Measurements from ENCODE around the gene SEMA3F. TPM values are rescaled to one million over a fixed set of nuclear protein-coding genes. Genes with fewer than 3 reads are reported as not detected.
"Not testable (repeated sequence)": the region's sequence is repeated elsewhere in the genome, so short reads cannot be mapped to it uniquely, and the experiment has no call there.

SEMA3F gene
- total RNA-seq, 1 donor from 2014 or later, result 12.3 TPM

DNA sequence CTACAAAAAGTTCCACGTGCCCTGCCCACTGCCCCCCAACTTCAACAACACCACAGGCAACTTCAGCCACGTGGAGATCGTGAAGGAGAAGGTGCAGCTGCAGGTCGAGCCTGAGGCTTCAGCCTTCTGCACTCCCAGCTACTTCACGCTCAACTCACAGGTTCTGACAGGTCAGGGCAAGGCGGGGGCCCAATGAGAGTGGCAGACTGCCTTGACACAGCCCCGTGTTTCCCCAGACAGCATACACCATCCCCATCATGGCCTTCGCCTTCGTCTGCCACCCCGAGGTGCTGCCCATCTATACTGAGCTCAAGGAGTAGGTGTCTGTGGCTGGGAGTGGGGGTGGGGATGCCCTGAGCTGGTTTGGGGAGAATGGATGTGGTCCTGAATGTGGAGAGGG, 62.6 kb downstream of the SEMA3F start:
- no peak for DNase-seq (ENCODE audit: missing footprints)
- intact Hi-C loops (cut with DNase I), result no loop called here
- ATAC-seq, result no peak

DNA sequence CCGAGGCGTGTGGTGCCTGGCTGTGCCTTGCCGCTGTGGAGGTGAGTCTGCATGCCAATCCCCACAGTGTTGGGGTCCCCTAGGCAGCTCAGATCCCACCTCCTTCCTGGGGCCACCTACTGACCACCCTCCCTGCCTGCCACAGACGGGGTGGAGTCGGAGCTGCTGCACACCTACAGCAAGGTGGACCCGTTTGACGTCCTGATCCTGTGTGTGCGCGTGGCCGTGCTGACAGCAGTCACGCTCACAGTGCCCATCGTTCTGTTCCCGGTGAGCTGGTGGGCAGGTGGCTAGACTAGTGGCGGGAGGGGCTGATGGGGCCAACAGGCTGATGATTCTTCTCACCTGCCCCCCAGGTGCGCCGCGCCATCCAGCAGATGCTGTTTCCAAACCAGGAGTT, 63.3 kb downstream of the SEMA3F start:
- ATAC-seq, result no peak
- no peak for DNase-seq (ENCODE audit: missing footprints)
- intact Hi-C loops (cut with DNase I), result no loop called here

DNA sequence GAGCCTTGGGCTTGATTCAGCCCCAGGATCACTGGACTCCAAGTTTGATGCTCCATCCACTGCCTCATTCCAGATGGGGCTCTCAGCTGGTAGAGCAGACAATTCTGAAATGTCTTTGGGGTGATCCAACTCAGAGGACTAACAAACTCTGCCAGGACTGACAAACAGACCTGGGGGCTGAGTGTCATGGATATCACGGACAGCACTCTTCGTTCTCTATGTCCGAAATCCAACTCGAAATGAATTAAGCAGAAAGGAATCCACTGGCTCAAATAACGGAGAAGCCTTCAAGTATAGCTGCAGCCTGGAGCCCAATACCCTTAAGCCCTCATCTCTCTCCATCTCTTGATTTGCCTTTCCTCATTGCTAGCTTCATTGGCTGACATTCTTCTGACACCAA, 64.2 kb downstream of the SEMA3F start:
- DNase-seq (ENCODE audit: missing footprints) (no peak), ATAC-seq (no peak)
- intact Hi-C loops (cut with DNase I), result no loop called here

DNA sequence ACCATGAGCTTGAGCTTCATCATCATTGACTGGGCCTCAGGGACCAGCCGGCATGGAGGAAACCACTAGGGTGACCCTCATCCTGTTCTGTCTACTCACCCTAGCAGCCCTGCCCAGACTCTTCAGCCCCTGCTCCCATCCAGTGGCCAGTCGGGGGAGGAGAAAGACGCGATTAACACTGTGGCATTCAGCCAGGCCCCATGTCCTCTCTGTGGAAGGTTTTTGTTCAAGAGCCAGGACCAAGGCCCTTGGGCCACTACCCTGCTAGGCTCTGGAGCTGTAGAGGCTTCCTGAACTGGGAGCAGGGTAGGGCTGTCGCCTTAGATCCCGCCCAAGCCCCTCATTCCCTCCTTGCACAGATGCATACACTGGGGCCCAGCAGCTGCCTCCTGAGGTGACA, 65.0 kb downstream of the SEMA3F start:
- DNase-seq (ENCODE audit: missing footprints), result no peak
- intact Hi-C loops (cut with DNase I), result no loop called here
- ATAC-seq, result peak; percentile 28

DNA sequence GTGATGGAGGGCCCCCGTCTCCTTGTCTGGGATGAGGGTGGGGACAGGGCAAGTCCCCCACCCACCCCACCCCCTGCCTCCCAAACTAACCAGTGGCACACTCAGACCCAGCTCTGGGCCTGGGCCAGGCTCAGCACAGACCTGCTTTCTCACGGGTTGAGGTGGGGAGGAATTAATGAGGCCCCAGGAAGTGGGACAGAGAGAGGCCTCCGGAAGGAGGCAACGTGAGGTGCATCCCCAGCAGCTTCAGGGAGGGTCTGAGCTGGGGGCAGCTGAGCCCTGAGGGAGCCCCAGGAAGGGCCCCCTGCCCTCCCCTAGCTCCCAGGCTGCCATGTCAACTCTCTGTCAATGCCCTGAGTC, 65.9 kb downstream of the SEMA3F start:
- no peak for ATAC-seq
- no peak for DNase-seq (ENCODE audit: missing footprints)
- intact Hi-C loops (cut with DNase I), result no loop called here

DNA sequence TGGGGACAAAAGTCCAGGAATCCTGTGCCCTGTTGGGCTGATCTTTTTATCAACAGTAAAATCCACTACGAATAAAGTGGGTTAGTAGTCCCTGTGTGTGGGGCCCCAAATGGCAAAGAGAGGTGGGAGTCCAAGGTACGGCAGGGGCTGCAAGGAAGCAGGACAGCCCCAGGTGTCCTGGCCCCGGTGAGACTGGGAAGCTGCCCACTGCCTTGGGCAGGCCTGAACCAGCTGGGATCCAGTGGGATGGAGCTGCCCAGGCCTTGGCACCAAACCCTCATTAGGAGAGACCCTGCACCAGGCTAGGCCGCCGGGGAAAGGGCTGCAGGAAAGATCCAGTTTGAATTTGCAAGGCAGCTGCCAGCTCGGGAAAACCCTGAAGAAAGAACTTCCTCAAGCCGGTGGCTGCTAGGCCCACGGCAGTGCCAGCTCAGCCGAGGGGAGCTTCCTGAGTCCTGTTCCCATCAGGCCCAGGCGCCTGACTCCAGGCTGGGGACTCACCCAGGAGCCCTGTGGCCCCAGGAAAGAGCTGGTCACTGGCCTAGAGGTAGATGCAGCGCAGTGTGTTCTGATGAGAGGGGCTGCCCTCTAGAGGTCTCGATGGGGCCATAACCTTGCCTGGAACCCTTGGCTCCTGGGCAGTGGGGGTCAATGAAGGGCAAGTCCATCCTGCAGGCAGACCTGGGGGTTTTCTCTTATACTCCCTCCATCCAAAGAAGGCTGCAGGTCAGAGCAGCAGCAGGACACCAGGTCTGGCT, 66.5 kb downstream of the SEMA3F start:
- no peak for DNase-seq (ENCODE audit: missing footprints)
- intact Hi-C loops (cut with DNase I), result no loop called here
- ATAC-seq, result no peak

DNA sequence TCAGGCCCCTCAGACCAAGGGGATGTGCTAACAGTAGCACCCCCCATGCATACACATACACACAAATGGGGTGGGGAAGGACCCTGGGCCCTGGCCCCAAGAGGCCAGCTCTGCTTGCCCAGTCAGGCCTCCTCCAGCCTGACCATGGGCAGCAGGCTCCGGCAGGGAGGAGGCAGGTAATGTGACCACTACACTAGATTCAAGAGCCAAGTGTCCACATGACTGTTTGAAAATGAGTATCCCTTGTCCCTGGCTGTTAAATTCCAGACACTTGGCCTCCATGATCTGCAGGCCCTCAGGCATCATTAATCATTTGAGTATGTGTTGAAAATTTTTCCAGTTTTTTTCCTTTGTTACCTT, 67.0 kb downstream of the SEMA3F start:
- ATAC-seq (no peak), DNase-seq (ENCODE audit: missing footprints) (no peak)
- intact Hi-C loops (cut with DNase I), result no loop called here

DNA sequence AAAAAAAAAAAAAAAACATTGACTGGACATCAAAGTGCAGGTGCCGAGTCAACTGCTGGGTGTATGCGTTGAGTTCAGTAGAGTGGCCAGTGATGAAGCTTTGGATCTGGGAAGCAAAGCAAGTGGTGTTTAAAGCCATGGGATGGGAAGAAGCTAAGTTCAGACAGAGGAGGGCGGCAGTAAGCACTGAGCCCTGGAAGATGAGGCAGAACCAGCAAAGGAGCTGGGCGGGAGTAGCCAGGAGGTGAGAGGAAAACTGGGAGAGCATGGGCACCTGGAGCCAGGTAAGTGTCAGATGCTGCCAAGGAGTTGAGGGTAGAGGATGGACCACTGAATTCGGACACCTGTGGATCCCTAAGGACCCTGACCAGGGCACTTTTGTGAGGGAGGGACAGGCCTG, 69.5 kb downstream of the SEMA3F start:
- DNase-seq (ENCODE audit: missing footprints) (no peak), ATAC-seq (no peak)
- intact Hi-C loops (cut with DNase I), result loop anchor here (2.0 kb wide), 1 partner anchor 104 kb away; no protein-coding TSS in a partner anchor

DNA sequence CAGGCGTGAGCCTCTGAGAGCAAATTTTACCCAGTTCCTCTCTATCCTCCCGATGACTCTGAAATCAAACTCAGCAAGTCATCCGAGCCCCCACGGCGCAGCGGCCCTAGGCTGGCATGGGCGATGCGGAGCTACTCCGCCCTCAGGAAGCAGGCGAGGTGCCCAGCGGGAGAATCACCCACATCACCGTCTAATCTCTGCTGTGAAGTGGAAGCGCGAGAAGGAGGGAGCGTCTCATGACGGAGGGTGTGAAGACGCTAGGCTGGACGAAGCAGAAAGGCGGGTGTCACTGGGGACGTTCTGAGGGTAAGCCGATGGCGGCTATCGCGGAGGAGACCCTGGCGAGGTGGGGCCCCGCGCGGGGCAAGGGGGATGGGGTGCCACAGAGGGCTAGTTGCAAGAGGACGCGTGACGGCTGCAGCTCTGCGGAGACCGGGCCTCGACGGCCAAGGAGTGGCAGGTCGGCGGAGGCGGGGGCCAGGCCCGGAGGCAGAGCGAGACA, 71.8 kb downstream of the SEMA3F start:
- peak; percentile 16 for ATAC-seq
- intact Hi-C loops (cut with DNase I), result loop anchor here (1.0 kb wide), 3 partner anchors 19 to 46 kb away; no protein-coding TSS in a partner anchor
- DNase-seq (ENCODE audit: missing footprints), result peak; percentile 82

DNA sequence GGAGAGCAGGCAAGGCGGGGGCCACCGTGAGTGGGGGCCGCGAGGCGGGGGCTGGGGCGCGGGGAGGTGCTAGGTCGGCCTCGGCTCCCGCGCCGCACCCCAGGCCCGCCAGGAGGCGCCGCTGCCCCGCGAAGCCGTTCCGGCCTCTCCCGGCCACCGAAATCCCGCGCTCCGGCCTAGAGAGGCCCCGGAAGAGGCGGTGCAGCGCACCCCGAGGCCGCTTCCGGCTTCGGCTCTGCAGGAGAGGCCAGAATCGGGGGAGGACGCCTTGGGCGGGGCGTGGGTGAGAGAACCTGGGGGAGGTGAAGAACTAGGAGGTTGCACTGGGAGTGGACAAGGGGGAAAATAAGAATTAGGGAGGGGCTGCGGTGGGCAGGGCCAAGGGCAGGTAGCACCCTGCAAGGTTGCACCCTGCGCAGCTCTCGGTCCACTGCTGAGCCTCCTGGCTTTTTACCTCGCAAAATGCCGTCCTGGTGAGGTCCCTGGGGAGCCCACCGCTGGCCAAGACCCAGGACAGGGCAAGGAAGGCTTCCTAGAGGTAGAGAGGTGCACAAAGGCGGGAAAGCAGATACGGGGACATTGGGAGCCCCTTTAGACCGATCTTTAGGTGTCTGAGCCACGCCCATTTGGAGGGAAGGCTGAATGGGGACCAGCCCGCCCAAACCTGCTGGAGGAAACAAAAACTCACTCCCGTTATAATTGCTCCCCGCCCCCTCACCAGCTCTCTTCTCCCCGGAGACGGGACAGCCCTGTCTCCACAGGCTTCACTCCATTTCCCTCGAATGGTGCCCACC, 72.5 kb downstream of the SEMA3F start:
- intact Hi-C loops (cut with DNase I), result loop anchor here (1.0 kb wide), 2 partner anchors 19 to 46 kb away; no protein-coding TSS in a partner anchor
- ATAC-seq, result peak; percentile 94
- DNase-seq (ENCODE audit: missing footprints), result peak; percentile 97

DNA sequence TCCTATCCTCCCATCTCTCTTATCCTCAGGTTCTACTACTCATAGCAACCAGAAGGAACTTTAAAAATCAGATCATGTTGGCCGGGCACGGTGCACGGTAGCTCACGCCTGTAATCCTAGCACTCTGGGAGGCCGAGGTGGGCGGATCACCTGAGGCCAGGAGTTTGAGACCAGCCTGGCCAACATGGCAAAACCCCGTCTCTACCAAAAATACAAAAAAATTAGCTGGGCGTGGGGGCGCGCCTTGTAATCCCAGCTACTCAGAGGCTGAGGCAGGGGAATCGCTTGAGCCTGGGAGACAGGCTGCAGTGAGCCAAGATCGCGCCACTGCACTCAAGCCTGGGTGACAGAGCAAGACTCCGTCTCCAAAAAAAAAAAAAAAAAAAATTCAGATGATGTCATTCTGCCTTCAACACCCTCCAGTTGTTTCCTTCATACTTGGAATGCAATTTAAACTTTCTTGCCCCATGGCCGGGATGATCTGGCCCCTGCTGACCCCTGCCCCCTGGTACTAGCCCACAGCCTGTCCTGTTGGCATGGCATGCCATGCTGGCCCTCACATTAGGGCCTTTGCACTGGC, 73.2 kb downstream of the SEMA3F start:
- DNase-seq (ENCODE audit: missing footprints); ATAC-seq; intact Hi-C loops (cut with DNase I): not testable (repeated sequence)

DNA sequence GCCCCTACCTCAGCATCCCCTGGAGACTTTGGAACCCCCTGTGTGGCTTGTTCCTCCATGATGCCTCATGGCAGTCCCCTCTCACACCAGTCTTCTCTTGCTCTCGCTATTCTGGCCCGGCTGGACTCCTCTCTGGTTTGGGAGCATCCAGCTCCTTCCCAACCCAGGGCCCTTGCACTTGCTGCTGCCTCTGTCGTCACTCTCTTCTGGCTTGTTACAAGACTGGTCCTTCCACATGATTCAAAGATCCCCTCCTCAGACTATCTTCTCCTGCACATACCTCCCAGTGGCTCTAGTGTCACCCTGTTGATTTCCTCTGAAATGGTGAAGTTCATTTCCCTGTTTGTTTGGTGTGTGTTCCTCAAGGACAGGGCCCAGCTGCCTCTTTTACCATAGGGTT, 74.4 kb downstream of the SEMA3F start:
- no peak for ATAC-seq
- DNase-seq (ENCODE audit: missing footprints), result no peak
- intact Hi-C loops (cut with DNase I), result no loop called here

DNA sequence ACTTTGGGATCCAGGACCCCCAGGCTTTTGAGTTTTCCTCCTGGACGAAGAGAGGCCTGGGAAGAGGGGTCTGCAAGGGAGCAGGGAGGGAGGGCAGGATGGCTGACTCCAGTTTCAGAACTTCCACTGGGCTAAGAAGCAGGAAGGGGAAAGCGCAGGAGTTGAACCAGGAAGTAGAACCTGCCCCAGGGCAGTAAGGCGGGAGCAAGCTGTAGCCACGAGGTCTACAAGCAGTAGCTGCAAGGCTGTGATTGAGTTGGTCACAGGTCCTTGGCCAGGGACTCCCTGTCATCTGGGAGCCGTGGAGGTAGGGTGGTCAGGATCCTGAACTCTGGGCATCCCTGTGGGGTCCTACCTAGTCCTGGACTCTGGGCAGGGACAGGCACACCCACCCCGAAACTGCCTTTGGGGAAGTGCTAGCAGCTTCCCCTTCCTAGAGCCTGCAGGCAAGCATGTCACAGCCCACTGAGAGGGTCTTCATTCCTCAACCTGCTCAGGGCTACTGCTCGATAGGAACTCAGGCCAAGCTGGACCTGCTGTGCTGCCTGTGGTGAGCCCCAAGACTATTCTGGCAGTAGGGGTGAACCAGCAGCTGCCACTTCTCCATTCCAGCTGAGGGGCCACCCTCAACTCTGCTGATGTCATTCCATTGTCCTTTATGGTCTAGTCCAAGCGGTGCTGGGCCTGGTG, 75.1 kb downstream of the SEMA3F start:
- ATAC-seq (no peak), DNase-seq (ENCODE audit: missing footprints) (no peak)
- intact Hi-C loops (cut with DNase I), result no loop called here

DNA sequence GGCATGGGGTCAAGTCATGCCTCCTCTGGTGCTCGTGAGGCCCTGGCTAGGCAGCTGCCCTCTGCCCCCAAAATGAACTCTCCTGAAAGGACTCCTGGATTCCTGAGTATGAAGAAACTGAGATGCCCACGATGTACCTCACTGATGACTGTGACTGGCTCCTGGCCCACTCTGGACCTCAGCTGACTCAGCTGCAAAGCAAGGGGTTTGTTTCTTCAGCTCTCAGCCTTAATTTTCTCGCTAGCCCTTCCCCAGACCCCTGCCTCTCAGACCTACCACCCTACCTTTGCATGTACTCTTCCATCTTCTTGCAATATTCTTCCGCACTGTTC, 75.6 kb downstream of the SEMA3F start:
- ATAC-seq, result no peak
- no peak for DNase-seq (ENCODE audit: missing footprints)
- intact Hi-C loops (cut with DNase I), result no loop called here

DNA sequence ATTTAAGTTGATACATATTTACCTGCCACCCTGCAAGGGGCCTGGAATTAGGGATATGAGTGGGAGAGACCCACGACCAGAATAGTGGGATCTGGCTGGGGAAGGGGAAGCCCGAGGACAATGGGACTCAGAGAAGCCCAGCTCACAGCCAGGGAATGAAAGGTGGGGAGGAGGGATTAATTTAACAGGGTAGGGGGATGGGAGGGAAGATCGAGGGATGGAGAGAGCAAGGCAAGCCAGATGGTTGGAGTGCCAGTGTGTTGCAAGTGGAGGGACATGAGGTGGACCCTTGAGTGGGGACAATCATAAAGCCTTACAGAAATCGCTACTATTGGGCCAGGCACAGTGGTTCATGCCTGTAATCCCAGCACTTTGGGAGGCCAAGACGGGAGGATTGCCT, 76.5 kb downstream of the SEMA3F start:
- no peak for DNase-seq (ENCODE audit: missing footprints)
- intact Hi-C loops (cut with DNase I), result no loop called here
- no peak for ATAC-seq

DNA sequence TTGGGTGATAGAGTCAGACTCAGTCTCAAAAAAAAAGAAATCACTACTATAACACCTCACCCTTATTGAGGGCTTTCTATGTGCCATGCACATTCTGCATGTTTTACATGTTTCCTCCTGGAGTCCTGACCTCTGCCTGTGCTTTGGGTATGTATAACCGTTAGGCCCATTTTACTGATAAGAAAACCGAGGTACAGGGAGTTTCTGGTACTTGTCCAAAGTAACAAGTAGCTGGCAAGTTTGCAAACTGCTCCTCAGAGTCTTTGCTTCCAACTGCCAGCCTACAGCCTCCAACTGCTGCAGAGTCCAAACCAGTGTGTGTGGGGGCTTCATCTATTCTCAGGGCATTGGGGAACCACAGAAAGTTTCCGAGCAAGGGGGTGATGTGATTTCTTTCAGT, 77.2 kb downstream of the SEMA3F start:
- intact Hi-C loops (cut with DNase I), result no loop called here
- DNase-seq (ENCODE audit: missing footprints) (no peak), ATAC-seq (no peak)

DNA sequence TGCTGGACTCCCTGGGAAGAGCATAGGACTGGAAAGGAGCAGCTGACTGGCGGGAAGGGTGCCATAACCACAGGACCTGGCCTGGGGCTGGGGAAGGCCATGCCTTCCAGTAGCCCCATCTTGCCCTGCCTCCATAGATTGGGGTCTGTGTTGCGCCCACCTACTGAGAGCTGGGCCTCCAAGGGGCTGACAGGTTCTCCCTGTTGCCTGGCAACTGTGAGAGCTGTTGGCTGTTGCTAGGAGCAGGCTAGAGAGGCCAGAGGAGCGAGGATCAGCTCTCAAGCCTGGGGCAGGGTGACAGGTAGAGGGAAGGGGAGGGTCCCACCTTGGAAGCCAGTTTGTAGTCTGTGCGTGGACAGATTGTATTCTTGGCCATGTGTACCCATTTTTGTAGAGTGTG, 78.1 kb downstream of the SEMA3F start:
- no peak for ATAC-seq
- DNase-seq (ENCODE audit: missing footprints), result no peak
- intact Hi-C loops (cut with DNase I), result no loop called here

DNA sequence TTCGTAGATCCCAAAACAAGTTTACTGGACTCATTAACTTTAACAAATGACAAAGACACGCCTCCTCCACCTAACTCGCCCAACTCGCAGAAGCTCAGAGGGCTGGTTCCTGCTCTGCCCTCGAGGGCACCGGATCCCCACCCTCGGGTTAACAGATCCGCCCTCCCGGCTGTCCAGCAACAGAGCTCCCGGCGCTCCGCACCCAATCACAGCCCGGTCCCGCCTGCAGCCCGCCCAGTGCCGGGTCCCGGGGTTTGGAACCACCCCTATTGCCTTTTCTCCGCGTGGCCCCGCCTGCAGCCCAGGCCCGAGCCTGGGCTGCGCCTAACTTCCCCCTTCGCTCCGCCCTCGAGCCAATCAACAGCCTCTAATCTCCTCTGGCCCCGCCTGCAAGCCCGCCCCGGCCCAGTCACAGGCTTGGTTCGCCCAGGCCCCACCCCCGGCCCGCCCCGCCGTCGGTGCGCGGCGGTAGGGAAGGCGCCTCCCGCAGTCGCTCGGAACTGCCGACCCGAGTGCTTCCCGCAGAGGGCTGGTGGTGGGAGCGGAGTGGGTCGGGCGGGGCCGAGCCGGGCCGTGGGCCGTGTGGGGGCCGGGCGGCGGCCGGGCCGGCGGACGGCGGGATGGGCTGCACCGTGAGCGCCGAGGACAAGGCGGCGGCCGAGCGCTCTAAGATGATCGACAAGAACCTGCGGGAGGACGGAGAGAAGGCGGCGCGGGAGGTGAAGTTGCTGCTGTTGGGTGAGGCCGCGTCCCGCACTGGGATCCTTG, 80.8 kb downstream of the SEMA3F start, which contains the start of gene GNAI2:
TSS of gene GNAI2 (plus strand) at position 489 of the 768 bp plus-strand sequence. CDS start at position 621, 132 bp downstream.
- ATAC-seq (peak; percentile 95), DNase-seq (ENCODE audit: missing footprints) (peak; percentile 99)
- intact Hi-C loops (cut with DNase I), result no loop called here
